Measurements from ENCODE around the gene SYF2.

The SYF2 gene

DNA sequence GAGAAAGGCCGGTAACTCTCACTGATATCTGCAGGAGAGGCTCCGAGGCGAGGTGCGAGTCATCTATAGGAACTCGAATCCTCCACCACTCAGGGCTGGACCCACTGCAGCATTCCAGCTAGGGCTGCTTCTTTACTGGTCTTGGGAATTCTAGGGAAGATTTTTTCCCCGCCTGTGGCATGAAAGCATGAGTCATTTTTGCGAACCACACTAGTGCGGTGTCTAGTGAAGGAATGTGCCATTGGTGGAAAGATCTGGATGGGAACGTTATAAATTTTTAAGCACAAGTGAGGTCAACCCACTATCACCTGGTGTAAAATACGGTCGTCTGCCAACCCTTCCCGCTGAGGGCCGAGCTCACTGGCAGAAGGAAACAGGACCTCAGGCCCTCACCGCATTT lies 49.7 kb downstream of the SYF2 start:
- DNase-seq = no peak

DNA sequence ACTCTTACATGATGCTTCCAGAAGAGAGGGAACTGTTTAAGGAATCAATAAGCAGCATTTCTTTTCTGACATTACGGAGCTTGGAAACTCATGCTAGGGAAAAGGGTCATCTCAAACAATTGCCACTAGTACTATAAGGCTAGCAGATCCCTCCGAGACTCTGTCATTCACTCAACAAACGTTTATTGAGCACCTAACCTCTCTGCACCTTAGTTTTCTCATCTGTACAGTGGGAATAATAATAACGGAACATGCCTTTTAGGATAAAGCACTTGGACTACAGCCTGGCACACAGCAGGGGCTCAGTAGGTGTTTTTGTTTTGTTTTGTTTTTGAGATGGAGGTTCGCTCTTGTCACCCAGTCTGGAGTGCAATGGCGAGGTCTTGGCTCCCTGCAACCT lies 51.3 kb downstream of the SYF2 start:
- DNase-seq = no peak

DNA sequence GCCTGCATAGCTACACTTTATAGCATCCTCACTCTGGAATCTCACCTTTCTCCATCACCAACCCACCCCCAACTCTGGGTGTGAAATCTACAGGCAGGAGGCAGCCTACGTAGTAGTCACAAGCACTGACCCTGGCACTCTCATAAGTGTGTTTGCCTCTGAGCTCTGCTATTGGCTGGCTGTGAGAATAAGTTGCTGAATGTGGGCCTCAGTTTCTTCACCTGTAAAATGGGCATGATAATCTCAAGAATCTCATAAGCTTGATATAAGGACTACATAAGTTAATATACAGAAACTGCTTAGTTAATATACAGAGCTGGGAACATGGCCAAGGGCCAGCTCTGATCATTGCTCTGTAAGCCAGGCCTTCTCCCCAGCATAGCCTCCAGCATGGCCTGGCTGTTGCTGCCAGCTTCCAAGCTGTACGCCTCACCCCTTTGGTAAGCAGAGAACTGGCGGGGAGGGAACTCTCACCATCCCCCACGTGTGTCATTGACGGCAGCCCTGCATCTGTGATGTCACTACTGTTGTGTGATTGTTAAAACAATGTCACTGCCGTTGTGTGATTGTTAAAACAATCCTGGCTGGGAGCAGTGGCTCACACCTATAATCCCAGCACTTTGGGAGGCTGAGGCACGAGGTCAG lies 53.3 kb downstream of the SYF2 start:
- DNase-seq = no peak

DNA sequence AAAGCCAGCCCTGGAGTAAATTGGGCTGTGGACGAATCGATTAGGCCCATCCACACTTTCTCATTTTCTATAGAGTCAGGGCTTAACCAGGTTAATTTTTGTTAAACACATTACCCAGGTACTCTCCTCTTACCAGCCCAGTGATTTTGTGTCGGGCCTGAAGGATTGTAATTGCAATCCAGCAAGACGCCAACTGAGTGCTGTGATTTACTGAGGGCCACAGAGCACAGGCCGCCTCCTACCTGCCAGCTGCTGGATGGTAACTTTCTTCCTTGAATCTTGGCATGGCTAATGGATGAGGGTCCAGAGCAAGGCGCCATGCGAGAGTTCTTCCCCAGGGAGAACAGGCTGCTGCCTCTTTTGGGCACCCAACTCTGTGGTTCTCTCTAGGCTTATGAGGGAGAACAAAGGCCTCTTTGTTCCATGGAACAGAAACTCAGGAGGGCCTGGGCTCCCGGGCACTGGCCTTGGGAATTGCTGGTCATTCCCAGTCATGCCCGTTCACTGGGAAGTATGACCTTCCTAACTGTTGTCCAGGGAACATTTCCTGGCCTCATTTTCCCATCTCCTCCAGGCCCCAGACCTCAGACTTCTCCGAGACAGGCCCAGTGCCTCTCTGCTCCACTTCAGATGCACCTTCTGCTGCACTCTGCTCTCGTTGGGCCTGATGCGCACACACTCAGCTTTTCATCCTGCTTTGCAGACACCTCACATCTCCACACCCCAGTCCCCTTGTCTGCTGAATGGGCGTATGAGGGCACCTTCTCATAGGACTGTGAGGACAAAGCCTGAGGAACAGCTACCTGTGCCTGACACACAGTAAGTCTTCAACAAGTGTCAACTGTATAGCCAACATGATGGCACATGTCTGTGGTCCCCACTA lies 57.3 kb downstream of the SYF2 start:
- no peak for DNase-seq

DNA sequence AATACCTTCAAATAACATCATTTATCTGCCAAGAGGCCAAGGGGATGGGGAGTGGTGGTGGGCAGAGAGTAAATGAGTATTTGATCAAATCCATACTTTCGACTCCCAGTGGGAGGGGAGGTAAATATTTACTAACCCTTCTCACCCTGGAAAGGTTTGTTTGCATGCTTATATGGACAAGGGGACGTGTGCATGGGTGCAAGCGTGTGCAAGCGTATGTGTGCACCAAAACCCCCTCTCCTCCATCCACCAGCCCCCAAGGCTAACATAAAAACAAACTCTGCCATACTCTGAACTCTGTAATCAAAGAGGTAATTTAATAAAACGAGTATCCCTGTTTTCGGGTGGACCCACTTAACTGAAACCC lies 58.0 kb downstream of the SYF2 start:
- DNase-seq = no peak

DNA sequence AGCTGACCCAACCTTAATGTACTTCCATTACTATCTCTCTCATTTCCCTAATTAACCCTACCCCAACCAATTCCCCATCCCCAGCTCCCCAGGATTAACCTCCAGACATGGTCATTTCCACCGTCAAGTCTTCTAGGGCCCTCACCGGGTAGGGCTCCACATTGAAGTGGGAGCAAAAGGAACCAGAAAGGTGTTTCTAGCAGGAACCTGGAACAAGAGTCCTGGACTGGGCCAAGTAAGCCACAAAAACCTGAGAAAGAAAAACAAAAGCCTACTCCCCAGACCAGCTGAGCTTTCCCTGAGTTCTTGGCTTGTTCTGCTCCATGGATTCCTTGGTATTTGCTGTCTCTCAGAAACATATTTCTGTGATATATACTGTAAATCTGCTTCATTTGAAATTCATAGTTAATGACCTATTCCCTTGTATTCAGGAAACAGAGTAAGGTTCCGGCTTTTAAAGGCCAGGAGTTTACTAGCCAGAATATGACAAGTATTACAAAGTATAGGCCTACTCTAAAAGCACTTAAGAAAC lies 58.4 kb downstream of the SYF2 start:
- no peak for DNase-seq
